ENCODE data around the gene CYB561A3. TPM values are rescaled to one million over a fixed set of nuclear protein-coding genes. Genes with fewer than 3 reads are reported as not detected.

Gene CYB561A3
- total RNA-seq, 2 donors from 2014 or later: 17.3 to 22.8 TPM

DNA sequence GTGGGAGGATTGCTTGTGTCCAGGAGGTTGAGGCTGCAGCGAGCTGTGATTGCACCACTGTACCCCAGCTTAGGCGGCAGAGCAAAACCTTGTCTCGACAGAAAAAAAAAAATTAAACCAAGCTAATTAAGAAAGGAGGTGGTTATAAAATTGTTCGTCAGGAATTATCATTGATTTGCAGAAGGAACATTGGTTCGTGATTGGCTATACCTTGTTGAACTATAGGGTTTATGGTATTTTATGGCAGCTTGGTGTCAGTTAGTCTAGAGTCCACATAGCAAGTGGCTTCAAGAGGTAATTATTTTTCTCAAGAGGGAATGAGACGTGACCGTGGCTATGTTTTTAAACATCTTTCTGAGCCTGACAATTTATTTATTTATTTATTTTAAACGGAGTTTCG is 19.2 kb upstream of the CYB561A3 start:
- peaks cover 15% of the 10 kb centered on the region for H3K36me3 Mint-ChIP-seq (ENCODE audit: low read depth)
- WGBS, 2 experiments (ENCODE audit: insufficient coverage in 1 of 2, insufficient read length in 1 of 2): 91 to 96% methylated on average over 6 to 9 of the region's 9 CpGs
- Histone ChIP-seq H3K27ac (ENCODE audit: low read depth, low read length) (no peak overlapping the region), H3K9me3 (ENCODE audit: control insufficient read depth, low read length) (peaks cover 11% of the 10 kb centered on the region), H3K4me1 (ENCODE audit: control insufficient read depth, insufficient read depth, low read length) (no peaks in the 10 kb centered on the region), H3K36me3 (ENCODE audit: control insufficient read depth, insufficient read depth, low read length) (peaks cover 10% of the 10 kb centered on the region), H3K27me3 (ENCODE audit: control insufficient read depth, insufficient read depth, low read length, poor library complexity, severe bottlenecking) (no peaks in the 10 kb centered on the region), H3K4me3 (ENCODE audit: low read length) (no peak overlapping the region), H3K9ac (ENCODE audit: extremely low read depth, low read length, poor library complexity, severe bottlenecking) (no peak overlapping the region)
- H3K4me3 Mint-ChIP-seq: no peak overlapping the region
- TF ChIP-seq, protein P1, sequence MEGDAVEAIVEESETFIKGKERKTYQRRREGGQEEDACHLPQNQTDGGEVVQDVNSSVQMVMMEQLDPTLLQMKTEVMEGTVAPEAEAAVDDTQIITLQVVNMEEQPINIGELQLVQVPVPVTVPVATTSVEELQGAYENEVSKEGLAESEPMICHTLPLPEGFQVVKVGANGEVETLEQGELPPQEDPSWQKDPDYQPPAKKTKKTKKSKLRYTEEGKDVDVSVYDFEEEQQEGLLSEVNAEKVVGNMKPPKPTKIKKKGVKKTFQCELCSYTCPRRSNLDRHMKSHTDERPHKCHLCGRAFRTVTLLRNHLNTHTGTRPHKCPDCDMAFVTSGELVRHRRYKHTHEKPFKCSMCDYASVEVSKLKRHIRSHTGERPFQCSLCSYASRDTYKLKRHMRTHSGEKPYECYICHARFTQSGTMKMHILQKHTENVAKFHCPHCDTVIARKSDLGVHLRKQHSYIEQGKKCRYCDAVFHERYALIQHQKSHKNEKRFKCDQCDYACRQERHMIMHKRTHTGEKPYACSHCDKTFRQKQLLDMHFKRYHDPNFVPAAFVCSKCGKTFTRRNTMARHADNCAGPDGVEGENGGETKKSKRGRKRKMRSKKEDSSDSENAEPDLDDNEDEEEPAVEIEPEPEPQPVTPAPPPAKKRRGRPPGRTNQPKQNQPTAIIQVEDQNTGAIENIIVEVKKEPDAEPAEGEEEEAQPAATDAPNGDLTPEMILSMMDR (conservative IDR thresholded peaks at IDR 0.05): no peak
- H3K4me1 Mint-ChIP-seq: no peaks in the 10 kb centered on the region
- H3K27ac Mint-ChIP-seq: no peak overlapping the region
- no peak for DNase-seq
- H3K9me3 Mint-ChIP-seq: no peaks in the 10 kb centered on the region
- no peaks in the 10 kb centered on the region for H3K27me3 Mint-ChIP-seq (ENCODE audit: insufficient read depth)

DNA sequence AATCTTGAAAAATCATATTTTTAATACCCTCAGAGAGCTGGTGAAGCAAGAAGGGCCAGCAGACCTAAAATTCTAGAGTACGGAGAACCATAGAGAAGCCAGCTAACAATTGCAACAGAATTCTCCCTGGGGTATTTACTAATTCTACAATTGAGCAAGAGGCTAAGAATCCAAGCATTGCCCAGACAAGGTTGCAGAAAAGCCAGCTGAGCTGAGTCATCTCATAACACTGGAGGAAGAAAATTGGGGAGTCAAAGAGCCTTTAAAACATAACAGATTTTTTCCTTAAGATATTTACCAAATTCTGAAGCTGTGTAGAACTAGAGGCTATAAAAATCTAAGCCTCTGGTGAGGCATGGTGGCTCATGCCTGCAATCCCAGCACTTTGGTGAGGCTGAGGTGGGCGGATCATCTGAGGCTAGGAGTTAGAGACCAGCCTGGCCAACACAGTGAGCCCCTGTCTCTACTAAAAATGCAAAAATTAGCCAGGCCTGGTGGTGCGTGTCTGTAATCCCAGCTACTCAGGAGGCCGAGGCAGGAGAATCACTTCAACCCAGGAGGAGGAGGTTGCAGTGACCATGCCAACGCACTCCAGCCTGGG is 17.1 kb upstream of the CYB561A3 start:
- no peak overlapping the region for H3K9ac ChIP-seq (ENCODE audit: extremely low read depth, low read length, poor library complexity, severe bottlenecking)
- DNase-seq: no peak

DNA sequence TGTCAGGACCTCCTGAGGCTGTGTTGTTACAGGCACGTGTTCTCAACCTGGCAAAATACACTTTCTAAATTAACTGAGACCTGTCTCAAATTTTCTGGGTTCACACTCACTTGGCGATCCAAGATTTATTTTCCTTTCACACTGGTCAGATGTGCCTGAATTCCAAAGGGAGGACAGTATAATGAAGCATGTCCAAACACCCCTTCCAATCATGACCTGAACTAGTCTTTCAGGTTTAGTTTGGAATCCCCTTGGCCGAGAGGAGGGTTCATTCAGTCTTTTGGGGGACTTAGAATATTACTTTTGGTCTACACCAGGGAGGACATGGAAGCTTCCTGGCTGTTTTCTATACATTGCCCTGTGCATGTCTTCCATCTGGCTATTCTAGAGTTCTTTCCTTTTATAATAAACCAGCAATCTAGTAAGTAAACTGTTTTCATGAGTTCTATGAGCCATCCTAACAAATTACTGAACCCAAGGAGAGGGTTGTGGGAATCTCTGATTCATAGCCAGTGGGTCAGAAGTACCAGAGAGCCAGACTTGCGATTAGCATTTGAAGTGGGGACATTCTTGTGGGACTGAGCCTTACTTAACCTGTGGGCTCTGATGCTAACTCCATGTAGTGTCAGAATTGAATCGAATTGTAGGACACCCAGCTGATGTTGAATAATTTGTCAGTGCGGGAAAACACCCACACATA is 15.9 kb upstream of the CYB561A3 start:
- peaks cover 43% of the 10 kb centered on the region for H3K9me3 ChIP-seq (ENCODE audit: control insufficient read depth, low read length)
- DNase-seq: no peak
- no peak overlapping the region for H3K4me3 Mint-ChIP-seq
- WGBS, 2 experiments (ENCODE audit: insufficient coverage in 1 of 2, insufficient read length in 1 of 2): 88 to 93% methylated on average over 4 to 5 of the region's 6 CpGs
- H3K36me3 Mint-ChIP-seq (ENCODE audit: low read depth): peaks cover 38% of the 10 kb centered on the region
- no peaks in the 10 kb centered on the region for H3K27me3 ChIP-seq (ENCODE audit: control insufficient read depth, insufficient read depth, low read length, poor library complexity, severe bottlenecking)
- H3K9ac ChIP-seq (ENCODE audit: extremely low read depth, low read length, poor library complexity, severe bottlenecking): no peak overlapping the region
- peaks cover 40% of the 10 kb centered on the region for H3K36me3 ChIP-seq (ENCODE audit: control insufficient read depth, insufficient read depth, low read length)
- TF ChIP-seq, protein P1 (conservative IDR thresholded peaks at IDR 0.05): no peak
- no peak overlapping the region for H3K27ac Mint-ChIP-seq
- H3K27me3 Mint-ChIP-seq (ENCODE audit: insufficient read depth): no peaks in the 10 kb centered on the region
- H3K4me1 Mint-ChIP-seq: no peaks in the 10 kb centered on the region
- no peak overlapping the region for H3K27ac ChIP-seq (ENCODE audit: low read depth, low read length)
- H3K4me3 ChIP-seq (ENCODE audit: low read length): no peak overlapping the region
- H3K4me1 ChIP-seq (ENCODE audit: control insufficient read depth, insufficient read depth, low read length): no peaks in the 10 kb centered on the region
- peaks cover 29% of the 10 kb centered on the region for H3K9me3 Mint-ChIP-seq

More for the DNA sequence above, 17.1 kb upstream of the CYB561A3 start:
- peaks cover 32% of the 10 kb centered on the region for H3K9me3 ChIP-seq (ENCODE audit: control insufficient read depth, low read length)
- 95% methylated on average over 4 of the region's 5 CpGs for WGBS, 2 experiments (ENCODE audit: insufficient coverage in 1 of 2, insufficient read length in 1 of 2)
- peaks cover 31% of the 10 kb centered on the region for H3K36me3 ChIP-seq (ENCODE audit: control insufficient read depth, insufficient read depth, low read length)
- no peaks in the 10 kb centered on the region for H3K4me1 ChIP-seq (ENCODE audit: control insufficient read depth, insufficient read depth, low read length)
- no peak overlapping the region for H3K4me3 ChIP-seq (ENCODE audit: low read length)
- Mint-ChIP-seq H3K4me1 (no peaks in the 10 kb centered on the region), H3K36me3 (ENCODE audit: low read depth) (peaks cover 31% of the 10 kb centered on the region), H3K27ac (no peak overlapping the region), H3K27me3 (ENCODE audit: insufficient read depth) (no peaks in the 10 kb centered on the region), H3K9me3 (peaks cover 19% of the 10 kb centered on the region), H3K4me3 (no peak overlapping the region)
- no peaks in the 10 kb centered on the region for H3K27me3 ChIP-seq (ENCODE audit: control insufficient read depth, insufficient read depth, low read length, poor library complexity, severe bottlenecking)
- H3K27ac ChIP-seq (ENCODE audit: low read depth, low read length): no peak overlapping the region
- TF ChIP-seq, protein P1 (conservative IDR thresholded peaks at IDR 0.05): no peak
